GM21576 (cell line): ENCODE results near the gene LYRM7.

Source experiments
- ATAC-seq: cut with Tn5 transposase; IDR thresholded peaks from one replicate; pipeline ENCODE4 v1.9.1; 2021; ENCODE audit warnings: mild to moderate bottlenecking, moderate library complexity; ENCODE audit not compliant: unreplicated experiment

LYRM7 gene

GRCh38 chr5:131254741-131255140 lies 84.0 kb downstream of the LYRM7 start:
- ATAC-seq: no peak
